Endothelial cell of umbilical vein (primary cell): ENCODE results near the gene COLGALT1.

Source experiments
- CTCF ChIP-seq, 2 donors: IDR thresholded peaks; 1 replicate in 1 of 2; 2 replicates in 1 of 2; pipeline ENCODE4 v1.5.1; 2011; ENCODE audit warnings: low read length in 2 of 2, mild to moderate bottlenecking in 2 of 2, moderate library complexity in 2 of 2, control low read depth in 1 of 2, inconsistent platforms in 1 of 2, low read depth in 1 of 2; ENCODE audit not compliant: insufficient read depth in 1 of 2; ENCODE audit errors: extremely low read depth in 1 of 2
- EZH2 ChIP-seq: IDR thresholded peaks from 2 replicates; pipeline ENCODE4 v1.6.1; 2012; ENCODE audit warnings: borderline replicate concordance, low read depth, mild to moderate bottlenecking, moderate library complexity, low read length, inconsistent platforms; ENCODE audit not compliant: severe bottlenecking
- JUN ChIP-seq: IDR thresholded peaks from 2 replicates; pipeline ENCODE4 v1.6.1; 2011; ENCODE audit warnings: borderline replicate concordance, low read depth; ENCODE audit not compliant: insufficient read length, insufficient read depth
- MAX ChIP-seq: IDR thresholded peaks from 2 replicates; pipeline ENCODE4 v1.6.1; 2011; ENCODE audit not compliant: insufficient read depth, insufficient read length
- MYC ChIP-seq: IDR thresholded peaks from one replicate; pipeline ENCODE4 v1.6.1; 2011; ENCODE audit warnings: mild to moderate bottlenecking, low read depth, low read length
- POLR2A ChIP-seq: IDR thresholded peaks from 2 replicates; pipeline ENCODE4 v1.6.1; 2012; ENCODE audit warnings: low read depth, mild to moderate bottlenecking, control low read depth, low read length
- POLR2AphosphoS5 ChIP-seq: IDR thresholded peaks from 2 replicates; pipeline ENCODE4 v1.6.1; 2012; ENCODE audit warnings: low read depth, mild to moderate bottlenecking, control low read depth, low read length, moderate library complexity; ENCODE audit not compliant: insufficient read depth

GRCh38 chr19:17618936-17619335, 63.5 kb downstream of the COLGALT1 start:
- TF ChIP-seq POLR2A, result no peak
- no peak for TF ChIP-seq CTCF (IDR thresholded peaks at IDR 0.05; ENCODE audit: extremely low read depth in 1 of 2, insufficient read depth in 1 of 2, low read depth in 1 of 2, low read length in 2 of 2)
- no peak for TF ChIP-seq POLR2AphosphoS5
- no peak for TF ChIP-seq EZH2
- no peak for TF ChIP-seq MAX
- no peak for TF ChIP-seq MYC
- no peak for TF ChIP-seq JUN
